LNCaP clone FGC (cell line): ENCODE measurements around the gene XKR7.
A peak's percentile ranks its signal among the peaks of the same experiment; 100 is the strongest.

Experiments
- DNase-seq: peaks from one replicate; pipeline ENCODE4 v3.0.0-alpha.2; 2011; ENCODE audit warnings: low read depth
- H3K4me3 ChIP-seq: 2 replicates; pipeline ENCODE4 v1.5.1; 2011; ENCODE audit warnings: mild to moderate bottlenecking, low read depth, low read length, control low read depth
- TF ChIP-seq, protein P1 (sequence below): IDR thresholded peaks from 2 replicates; pipeline ENCODE4 v1.5.1; 2012; ENCODE audit warnings: mild to moderate bottlenecking; ENCODE audit not compliant: control insufficient read depth, insufficient read depth; ENCODE audit errors: extremely low read depth

Gene XKR7

DNA sequence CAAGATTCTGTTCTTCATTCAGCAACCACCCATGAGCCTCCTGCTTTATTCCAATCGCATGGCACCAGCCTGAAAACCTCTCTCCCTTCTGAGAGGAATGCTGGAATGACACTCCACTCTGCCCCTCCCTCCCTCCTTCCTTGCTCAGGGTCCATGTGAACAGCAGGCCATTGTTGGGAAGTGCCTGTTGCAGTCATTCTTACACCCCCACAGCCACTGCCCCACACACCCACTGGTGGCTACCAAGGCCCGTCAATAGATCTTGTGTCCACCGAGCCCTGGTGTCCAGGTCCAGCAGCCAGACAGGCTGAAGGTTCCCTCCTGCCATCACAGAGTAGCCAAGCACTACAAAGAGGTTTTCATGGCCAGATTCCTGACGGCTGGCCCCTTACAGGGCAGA lies 22.6 kb upstream of the XKR7 start:
- TF ChIP-seq, protein P1, sequence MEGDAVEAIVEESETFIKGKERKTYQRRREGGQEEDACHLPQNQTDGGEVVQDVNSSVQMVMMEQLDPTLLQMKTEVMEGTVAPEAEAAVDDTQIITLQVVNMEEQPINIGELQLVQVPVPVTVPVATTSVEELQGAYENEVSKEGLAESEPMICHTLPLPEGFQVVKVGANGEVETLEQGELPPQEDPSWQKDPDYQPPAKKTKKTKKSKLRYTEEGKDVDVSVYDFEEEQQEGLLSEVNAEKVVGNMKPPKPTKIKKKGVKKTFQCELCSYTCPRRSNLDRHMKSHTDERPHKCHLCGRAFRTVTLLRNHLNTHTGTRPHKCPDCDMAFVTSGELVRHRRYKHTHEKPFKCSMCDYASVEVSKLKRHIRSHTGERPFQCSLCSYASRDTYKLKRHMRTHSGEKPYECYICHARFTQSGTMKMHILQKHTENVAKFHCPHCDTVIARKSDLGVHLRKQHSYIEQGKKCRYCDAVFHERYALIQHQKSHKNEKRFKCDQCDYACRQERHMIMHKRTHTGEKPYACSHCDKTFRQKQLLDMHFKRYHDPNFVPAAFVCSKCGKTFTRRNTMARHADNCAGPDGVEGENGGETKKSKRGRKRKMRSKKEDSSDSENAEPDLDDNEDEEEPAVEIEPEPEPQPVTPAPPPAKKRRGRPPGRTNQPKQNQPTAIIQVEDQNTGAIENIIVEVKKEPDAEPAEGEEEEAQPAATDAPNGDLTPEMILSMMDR: no peak
- DNase-seq: no peak
- no peak overlapping the region for H3K4me3 ChIP-seq

DNA sequence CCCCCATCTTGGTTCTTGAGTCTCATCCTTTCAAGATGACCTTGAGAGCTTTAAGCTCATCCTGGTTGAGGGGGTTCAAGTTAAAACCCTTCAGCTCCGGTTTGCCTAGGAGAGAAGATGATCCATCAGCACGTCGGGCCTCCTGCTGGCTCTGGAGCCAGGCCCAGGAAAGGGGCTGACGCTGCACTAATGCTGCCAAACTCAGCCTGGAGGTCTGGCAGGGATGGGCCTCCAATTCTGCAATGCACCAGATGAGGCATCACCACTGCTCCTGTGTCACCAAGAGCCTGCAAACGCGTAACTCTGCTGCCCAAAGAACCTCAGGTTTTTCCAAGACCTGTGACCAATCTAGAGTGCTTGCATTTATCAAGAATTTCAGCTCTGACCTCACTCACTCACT lies 22.2 kb upstream of the XKR7 start:
- TF ChIP-seq, protein P1: no peak
- H3K4me3 ChIP-seq: no peak overlapping the region
- no peak for DNase-seq

DNA sequence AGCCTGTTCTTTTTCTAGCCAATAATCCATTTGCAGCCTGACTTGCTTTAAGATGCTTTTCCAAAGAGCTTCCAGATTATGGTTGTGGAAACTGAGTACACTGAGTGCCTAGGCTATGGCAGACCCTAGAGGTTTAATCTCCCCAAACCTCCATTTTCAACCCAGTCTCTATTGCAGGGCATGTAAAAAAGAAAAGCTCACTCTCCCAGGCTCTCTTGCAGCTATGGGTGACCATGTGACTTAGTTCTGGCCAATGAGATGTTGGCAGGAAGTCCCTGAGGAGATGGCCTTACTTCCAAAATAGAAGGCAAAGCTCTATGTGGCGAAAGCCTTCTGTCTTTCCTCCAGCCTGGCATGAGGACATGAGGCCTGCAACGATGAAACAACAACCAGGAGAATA lies 19.9 kb upstream of the XKR7 start:
- TF ChIP-seq, protein P1: no peak
- DNase-seq: no peak
- H3K4me3 ChIP-seq: no peak overlapping the region

DNA sequence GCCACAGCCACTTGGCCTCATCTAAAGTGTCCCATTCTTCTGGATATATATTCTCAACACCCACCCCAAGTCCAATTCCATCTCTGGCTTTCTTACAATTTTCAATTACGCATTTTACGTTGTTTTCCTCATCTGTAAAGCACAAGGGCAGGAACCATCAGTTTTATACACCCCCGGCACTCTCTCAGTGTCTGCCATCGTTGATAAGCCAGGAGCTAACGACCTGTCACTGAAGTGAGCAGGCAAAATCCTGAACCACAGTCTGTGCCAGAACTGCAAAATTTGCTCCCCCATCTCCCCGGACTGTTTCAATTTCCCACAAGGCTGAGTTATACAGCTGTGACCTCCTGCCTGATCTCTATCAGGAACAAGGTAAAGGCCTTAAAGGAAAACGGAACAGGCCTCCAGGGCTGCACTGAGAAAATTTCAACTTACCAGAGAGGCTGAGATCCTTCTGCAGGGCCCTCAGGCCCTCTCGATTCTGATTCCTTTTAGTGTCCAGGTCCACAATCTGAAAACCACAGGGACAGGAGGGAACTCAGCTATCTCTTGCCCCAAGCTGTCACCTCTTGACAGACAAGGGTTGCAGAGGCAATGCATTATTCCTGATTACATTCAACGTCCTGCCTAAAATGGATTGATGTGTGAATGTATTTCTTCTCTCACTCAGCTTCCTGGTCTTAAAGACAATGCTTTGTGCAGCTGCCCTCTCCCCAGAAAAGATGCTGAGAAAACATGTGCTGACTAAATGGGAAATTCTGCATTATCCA lies 17.9 kb upstream of the XKR7 start:
- TF ChIP-seq, protein P1: no peak
- peak overlapping the region; percentile 99 for H3K4me3 ChIP-seq
- no peak for DNase-seq

DNA sequence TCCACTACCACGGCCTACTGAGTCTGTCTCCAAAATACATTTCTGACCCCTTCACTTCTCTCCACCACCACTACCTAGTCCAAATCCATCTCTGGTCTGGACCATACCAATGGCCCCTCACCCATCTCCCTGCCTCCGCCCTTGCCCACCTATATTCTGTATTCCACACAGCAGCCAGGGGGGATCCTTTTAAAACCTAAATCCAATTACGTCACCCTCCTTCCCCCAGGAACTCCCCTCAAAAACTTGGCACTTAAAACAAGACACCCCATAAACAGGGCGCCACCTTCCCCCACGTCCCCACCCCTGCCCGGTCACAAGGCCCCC lies 16.8 kb upstream of the XKR7 start:
- DNase-seq: no peak
- TF ChIP-seq, protein P1: no peak
- H3K4me3 ChIP-seq: peak overlapping the region; percentile 99

DNA sequence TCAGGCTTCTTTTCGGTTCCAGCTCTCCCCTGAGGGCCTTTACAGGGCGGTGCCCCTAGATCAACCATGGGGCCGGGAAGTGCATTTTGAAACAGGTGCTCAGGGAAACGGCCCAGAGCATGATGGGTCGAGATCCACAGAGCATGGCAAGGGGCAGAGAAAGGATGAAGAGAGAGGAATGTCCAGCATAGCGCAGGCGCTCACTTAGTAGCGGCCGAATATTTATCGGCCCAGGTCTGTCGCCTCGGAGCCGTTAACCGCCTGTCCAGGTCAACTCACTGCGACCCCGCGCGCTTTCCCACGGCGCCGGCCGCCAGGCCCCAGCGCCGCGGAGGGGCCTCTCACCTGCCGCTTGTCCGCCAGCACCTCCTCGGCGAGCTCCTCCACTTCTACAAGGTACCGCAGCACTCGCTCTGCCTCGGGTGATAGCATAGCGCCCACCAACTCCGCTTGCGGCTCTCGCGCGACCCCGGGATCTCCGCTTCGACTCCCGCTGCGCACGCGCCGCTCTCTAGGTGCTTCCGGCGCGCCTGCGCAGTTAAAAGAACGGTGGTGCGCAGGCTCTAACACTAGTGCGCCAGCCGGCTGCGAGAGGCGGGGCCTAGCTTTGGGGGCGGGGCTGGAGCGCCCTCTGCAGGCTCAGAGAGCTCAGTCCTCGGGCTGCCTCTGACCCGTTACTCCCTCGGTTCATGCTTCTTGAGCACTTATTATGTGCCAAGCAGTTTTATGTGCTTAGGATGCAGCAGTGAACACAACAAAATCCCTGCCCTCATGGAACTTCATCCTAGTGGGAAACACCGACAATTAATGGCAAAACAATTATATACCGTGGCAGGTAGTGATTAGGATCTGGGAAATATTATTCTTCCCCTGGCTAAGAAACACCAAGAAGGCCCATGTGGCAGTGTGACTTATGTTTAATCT lies 16.2 kb upstream of the XKR7 start, which contains the start of gene PDRG1:
Gene PDRG1 (minus strand): TSS at position 517 of the 924 bp plus-strand sequence. CDS start 85 bp downstream, at position 432.
- DNase-seq: peak; percentile 75
- peak within 1 kb of the TSS; percentile 99 for H3K4me3 ChIP-seq
- TF ChIP-seq, protein P1: peak; percentile 93
